Right lobe of liver (tissue), 4 donors: ENCODE data around the gene PPP1R1B.

Experiments
- CTCF ChIP-seq, 4 donors: fragments of 200-600 bp in 3 of 4; fragments of 450-650 bp in 1 of 4; IDR thresholded peaks; one replicate each; pipeline versions ENCODE4 v1.5.1 to v1.8.0; 2016 to 2022; ENCODE audit warnings: antibody characterized with exemption in 4 of 4, mild to moderate bottlenecking in 2 of 4
- POLR2A ChIP-seq: fragments of 450-650 bp; IDR thresholded peaks from one replicate; pipeline ENCODE4 v1.6.1; 2017; ENCODE audit warnings: antibody characterized with exemption, mild to moderate bottlenecking
- donor health status: DM: no; HTN: no; CAD: no.
- donor health status: DM: no; HTN: no; CAD: no.
- donor health status: DM: no; HTN: yes; CAD: no.

DNA sequence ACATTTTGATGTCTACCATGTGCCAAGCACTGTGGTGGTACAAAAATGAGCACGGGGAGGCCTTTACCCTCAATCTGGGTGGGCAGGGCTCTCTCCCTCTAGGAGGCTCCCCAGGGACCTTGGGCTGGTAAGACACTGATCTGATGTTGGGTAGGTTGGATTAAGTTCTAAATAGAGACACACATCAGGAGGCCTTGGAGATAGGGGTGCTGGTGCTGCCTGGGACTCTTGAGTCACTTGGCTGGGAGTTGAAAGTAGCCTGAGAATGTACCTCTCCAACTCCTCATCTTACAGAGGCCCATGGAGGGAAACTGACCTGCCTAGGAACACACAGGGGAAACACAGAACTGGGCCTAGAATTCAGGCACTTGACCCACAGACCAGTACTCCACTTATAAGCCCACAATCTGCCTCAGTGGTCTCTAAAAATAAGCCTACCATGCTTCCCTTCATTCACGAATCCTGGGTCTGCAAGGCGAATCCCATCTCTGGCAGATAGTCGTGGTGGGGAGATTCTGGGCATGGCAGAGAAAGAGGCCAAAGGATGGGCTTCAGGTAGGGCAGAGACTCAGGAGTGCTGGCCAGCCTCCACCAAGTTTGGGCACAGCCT is 17.2 kb upstream of the PPP1R1B start:
- TF ChIP-seq POLR2A (no peak), CTCF (IDR thresholded peaks at IDR 0.05) (no peak)
